AG09309 (cell line): ENCODE results near the gene SASH3.

ENCODE experiments used
- DNase-seq: peaks from one replicate; pipeline ENCODE4 v3.0.0-alpha.2; 2010; ENCODE audit warnings: low read depth
- H3K4me3 ChIP-seq: 2 replicates; pipeline ENCODE4 v1.5.1; 2011; ENCODE audit warnings: mild to moderate bottlenecking, low read depth, low read length, moderate library complexity; ENCODE audit not compliant: control insufficient read depth
- TF ChIP-seq, protein P1 (sequence below): IDR thresholded peaks from 2 replicates; pipeline ENCODE4 v1.5.1; 2011; ENCODE audit warnings: mild to moderate bottlenecking, low read depth, low read length, inconsistent platforms; ENCODE audit not compliant: insufficient read depth, control insufficient read depth; ENCODE audit errors: missing control alignments

SASH3 gene

DNA sequence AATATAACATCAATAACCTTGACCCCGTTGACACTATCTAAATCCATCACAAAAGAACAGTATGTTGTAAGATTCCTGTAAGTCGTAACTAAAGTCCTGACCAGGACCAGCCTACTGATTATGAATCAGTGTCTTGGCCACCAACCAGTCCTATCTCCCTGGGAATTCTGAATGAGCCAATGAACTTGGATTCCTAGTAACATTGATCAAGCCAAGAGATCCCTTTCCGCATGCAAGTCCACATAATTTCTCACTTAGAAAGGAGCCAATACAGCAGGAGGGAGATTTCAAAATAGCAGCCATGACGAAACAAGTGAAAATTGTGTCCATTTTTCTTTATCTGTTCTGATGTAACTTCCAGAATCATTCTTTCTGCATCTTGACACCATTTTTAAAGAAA lies 31.4 kb upstream of the SASH3 start:
- DNase-seq, result peak; percentile 86
- TF ChIP-seq, protein P1, sequence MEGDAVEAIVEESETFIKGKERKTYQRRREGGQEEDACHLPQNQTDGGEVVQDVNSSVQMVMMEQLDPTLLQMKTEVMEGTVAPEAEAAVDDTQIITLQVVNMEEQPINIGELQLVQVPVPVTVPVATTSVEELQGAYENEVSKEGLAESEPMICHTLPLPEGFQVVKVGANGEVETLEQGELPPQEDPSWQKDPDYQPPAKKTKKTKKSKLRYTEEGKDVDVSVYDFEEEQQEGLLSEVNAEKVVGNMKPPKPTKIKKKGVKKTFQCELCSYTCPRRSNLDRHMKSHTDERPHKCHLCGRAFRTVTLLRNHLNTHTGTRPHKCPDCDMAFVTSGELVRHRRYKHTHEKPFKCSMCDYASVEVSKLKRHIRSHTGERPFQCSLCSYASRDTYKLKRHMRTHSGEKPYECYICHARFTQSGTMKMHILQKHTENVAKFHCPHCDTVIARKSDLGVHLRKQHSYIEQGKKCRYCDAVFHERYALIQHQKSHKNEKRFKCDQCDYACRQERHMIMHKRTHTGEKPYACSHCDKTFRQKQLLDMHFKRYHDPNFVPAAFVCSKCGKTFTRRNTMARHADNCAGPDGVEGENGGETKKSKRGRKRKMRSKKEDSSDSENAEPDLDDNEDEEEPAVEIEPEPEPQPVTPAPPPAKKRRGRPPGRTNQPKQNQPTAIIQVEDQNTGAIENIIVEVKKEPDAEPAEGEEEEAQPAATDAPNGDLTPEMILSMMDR, result no peak

DNA sequence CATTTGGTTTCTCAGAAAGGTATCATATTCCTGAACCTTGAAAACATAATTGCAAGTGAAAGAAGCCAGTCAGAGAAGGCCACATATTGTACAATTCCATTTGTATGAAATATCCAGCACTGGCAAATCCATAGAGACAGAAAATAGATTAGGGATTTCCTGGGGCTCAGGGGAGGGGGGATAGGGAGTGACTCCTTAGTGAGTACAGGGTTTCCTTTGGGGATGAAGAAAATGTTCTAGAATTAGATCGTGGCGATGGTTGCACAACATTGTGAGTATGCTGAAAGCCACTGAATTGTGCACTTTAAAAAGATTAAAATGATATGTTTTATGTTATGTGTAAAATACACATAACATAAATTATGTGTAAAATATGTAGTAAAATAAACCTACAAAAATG lies 30.7 kb upstream of the SASH3 start:
- TF ChIP-seq, protein P1, result no peak
- DNase-seq, result no peak
- H3K4me3 ChIP-seq, result no peak overlapping the region

More for the DNA sequence above, 31.4 kb upstream of the SASH3 start:
- no peak overlapping the region for H3K4me3 ChIP-seq

DNA sequence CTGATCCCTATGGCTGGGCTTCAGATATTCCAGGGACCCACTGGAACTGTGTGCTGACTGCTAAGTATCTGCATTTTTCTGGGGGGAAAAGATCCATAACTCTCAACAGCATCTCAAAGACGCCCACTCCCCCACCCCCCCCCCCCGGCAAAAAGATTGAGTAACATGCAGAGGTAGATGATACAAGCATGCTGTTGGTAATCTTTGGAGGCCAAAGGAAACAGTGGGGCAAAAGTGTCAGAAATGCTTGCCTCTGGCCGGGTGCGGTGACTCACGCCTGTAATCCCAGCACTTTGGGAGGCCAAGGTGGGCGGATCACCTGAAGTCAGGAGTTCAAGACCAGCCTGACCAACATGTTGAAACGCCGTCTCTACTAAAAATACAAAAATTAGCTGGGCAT lies 28.8 kb upstream of the SASH3 start:
- TF ChIP-seq, protein P1, result no peak
- no peak for DNase-seq
- no peak overlapping the region for H3K4me3 ChIP-seq

GRCh38 chrX:129754056-129755024 lies 25.4 kb upstream of the SASH3 start:
- no peak for DNase-seq
- TF ChIP-seq, protein P1, result peak; percentile 16
- H3K4me3 ChIP-seq, result no peak overlapping the region

DNA sequence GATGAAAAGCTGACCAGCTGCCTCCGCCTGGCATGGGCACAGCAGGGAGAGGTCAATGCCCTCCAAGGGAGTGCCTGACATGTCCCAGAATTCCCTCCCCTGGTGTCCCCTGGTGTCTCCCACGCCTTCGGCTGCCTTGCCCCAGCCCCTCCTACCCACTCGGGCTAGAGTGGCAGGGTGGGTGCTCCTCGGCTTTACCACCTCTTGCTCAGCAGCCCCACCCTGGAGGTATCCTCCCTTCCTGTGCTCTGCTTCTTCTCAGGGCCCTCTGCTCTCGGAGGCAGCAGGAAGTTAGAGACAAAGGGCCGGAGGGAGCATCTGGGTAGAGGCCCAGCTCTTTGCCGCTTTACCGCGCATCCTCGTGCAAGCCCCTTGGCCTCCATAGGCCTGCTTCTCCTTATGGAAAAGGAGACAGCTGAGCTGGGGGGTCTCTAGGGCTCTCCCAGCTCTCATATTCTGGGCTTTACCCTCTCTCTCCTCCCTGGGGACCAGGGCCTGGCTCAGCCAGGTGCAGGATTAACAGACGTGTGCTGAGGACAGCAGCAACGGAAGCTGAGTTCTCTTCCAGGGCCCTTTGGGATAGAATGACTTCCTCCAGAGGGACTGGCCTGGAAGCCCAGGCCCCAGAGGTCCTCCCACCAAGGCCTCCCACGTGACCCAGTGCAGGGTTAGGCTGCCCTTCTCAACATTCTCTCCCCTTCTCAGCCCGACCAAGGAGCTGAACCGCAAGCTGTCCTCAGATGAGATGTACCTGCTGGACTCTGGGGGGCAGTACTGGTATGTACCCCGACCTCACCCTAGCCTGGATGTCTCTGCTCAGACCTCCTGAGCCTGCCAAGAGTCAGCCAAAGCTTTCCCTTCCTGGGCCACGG lies 23.7 kb upstream of the SASH3 start:
- H3K4me3 ChIP-seq, result no peak overlapping the region
- DNase-seq, result no peak
- TF ChIP-seq, protein P1, result no peak

GRCh38 chrX:129759576-129760061 lies 20.1 kb upstream of the SASH3 start:
- H3K4me3 ChIP-seq, result no peak overlapping the region
- TF ChIP-seq, protein P1, result peak; percentile 21
- peak; percentile 62 for DNase-seq
